Glomerular endothelial cell (primary cell): ENCODE measurements around the gene NEK11. TPM values are rescaled to one million over a fixed set of nuclear protein-coding genes. Genes with fewer than 3 reads are reported as not detected.

Source experiments
- DNase-seq: peaks from one replicate; pipeline ENCODE4 v3.0.0-alpha.2; 2011; ENCODE audit warnings: low read depth, low spot score; ENCODE audit errors: extremely low read depth
- total RNA-seq: library from RNA; depleted of rRNA; stranded (reverse); fragments of >200 nt; gene quantifications from 2 replicates; pipeline ENCODE4 v1.2.3, GENCODE V29; 2015

Gene NEK11
- total RNA-seq, 1 donor from 2014 or later = 6.7 TPM

- no peak for DNase-seq
Observed at GRCh38 chr3:131393868-131394267, 367.2 kb downstream of the NEK11 start.

- DNase-seq = no peak
Observed at GRCh38 chr3:131394400-131394799, 367.7 kb downstream of the NEK11 start.

DNA sequence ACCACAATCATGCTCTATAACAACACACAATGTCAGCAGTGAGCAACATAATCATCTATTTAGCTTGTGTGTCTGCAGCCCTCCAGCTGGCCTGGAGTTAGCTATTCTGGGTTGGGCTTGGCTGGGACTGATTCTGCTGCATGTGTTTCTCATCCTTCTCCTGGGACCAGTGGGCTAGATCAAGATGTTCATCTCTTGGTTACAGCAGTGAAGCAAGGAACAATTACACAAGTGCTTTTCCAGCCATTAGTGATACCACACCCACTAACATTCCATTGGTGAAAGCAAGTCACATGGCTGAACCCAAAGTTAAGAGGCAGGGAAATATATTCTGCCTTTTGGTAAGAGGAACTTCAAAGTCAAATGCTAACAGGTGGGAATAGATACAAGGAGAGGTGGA lies 369.5 kb downstream of the NEK11 start:
- DNase-seq = no peak

GRCh38 chr3:131397889-131398288 lies 371.2 kb downstream of the NEK11 start:
- DNase-seq = no peak

Other genes starting within 250 kb of the NEK11 start
- gene ATP2C1, start 132.8 kb upstream of the NEK11 start, total RNA-seq = 70.8 and 84.8 TPM in 2 replicates
- 2.1 and 7.7 TPM in 2 replicates for gene ASTE1, start 52 bp upstream of the NEK11 start, total RNA-seq